ENCODE data around the gene WDR81. TPM values are rescaled to one million over a fixed set of nuclear protein-coding genes. Genes with fewer than 3 reads are reported as not detected.
A peak's percentile ranks its signal among the peaks of the same experiment; 100 is the strongest.

The WDR81 gene
- total RNA-seq, 4 donors from 2014 or later = 12.5 to 33.8 (median 21.1) TPM

DNA sequence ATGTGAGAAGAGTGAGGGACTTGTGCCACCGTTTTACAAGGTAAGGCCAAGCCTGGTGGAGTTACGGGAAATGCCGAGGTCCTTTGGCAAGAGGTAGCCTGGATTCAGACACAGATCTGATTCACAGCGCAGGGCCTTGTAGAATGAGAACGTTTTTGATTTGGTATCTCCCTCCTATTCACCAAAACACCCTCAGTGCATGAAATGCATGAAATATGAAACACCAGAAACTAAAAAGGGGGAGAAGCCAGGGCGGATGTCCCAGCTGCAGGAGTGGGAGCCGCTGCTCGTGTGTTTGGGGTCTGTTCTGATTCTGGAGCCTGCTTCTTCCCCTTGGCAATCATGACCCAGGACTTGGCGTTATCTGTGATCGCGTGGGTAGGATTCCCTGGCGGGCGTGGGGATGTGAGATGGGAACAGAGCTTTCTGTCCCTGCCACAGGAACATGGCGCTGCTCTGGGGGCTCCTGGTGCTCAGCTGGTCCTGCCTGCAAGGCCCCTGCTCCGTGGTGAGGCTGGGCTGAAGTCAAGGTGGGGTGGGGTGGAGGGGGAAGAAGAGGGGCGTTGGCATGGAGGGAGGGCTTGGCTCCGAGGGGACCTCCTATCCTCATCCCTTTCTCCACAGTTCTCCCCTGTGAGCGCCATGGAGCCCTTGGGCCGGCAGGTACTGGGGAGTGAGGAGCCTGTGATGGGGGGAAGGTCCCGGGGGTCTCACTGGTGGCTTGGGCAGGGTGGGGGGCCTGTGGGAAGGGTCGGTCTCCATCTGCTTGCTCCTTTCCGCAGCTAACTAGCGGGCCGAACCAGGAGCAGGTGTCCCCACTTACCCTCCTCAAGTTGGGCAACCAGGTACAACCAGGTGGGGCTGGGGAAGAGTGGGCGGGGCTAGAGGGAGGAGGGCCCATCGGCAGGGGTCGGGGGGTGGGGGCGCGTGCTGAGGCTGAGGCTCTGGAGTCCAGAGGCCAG is 20.3 kb downstream of the WDR81 start:
- intact Hi-C loops (cut with DNase I) = no loop called here
- H3K4me1 ChIP-seq = peaks cover 11 to 51% (median 11%) of the 10 kb centered on the region in 3 donors
- DNase-seq = no peak
- no peaks in the 10 kb centered on the region for H3K27me3 ChIP-seq
- H3K36me3 ChIP-seq = no peaks in the 10 kb centered on the region
- no peak for TF ChIP-seq POLR2A (IDR thresholded peaks at IDR 0.05)
- TF ChIP-seq, protein P1, sequence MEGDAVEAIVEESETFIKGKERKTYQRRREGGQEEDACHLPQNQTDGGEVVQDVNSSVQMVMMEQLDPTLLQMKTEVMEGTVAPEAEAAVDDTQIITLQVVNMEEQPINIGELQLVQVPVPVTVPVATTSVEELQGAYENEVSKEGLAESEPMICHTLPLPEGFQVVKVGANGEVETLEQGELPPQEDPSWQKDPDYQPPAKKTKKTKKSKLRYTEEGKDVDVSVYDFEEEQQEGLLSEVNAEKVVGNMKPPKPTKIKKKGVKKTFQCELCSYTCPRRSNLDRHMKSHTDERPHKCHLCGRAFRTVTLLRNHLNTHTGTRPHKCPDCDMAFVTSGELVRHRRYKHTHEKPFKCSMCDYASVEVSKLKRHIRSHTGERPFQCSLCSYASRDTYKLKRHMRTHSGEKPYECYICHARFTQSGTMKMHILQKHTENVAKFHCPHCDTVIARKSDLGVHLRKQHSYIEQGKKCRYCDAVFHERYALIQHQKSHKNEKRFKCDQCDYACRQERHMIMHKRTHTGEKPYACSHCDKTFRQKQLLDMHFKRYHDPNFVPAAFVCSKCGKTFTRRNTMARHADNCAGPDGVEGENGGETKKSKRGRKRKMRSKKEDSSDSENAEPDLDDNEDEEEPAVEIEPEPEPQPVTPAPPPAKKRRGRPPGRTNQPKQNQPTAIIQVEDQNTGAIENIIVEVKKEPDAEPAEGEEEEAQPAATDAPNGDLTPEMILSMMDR (IDR thresholded peaks at IDR 0.05) = no peak
- peak overlapping the region in 2 of 4 donors; percentile 21 to 29 for H3K27ac ChIP-seq
- no peak overlapping the region for H3K4me3 ChIP-seq
- 64 to 84% methylated on average over 14 of the region's 29 CpGs for WGBS, 2 donors
- no peaks in the 10 kb centered on the region for H3K9me3 ChIP-seq

DNA sequence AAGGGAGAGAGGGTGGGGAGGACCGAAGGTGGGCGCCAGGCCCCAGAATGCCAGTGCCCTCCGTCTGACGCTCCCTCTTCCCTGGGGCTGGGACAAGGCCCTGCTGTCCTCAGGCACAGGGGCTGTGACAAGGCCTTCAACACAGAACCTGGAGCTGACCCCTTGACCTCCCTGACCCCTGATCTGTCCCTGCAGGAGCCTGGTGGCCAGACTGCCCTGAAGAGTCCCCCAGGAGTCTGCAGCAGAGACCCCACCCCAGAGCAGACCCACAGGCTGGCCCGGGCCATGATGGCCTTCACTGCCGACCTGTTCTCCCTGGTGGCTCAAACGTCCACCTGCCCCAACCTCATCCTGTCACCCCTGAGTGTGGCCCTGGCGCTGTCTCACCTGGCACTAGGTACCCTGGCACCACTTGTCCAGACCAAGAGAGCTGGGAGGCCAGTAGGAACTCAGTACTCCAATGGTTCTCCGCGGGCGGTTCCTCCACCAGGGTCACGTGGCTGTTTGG is 21.1 kb downstream of the WDR81 start:
- Histone ChIP-seq H3K4me1 (peaks cover 11 to 59% (median 14%) of the 10 kb centered on the region in 3 donors), H3K27ac (no peak overlapping the region), H3K9me3 (no peaks in the 10 kb centered on the region), H3K36me3 (no peaks in the 10 kb centered on the region), H3K4me3 (no peak overlapping the region), H3K27me3 (no peaks in the 10 kb centered on the region)
- no peak for TF ChIP-seq POLR2A (IDR thresholded peaks at IDR 0.05)
- TF ChIP-seq, protein P1 (IDR thresholded peaks at IDR 0.05) = no peak
- WGBS, 2 donors = 88 to 100% methylated on average over 2 to 8 of the region's 12 CpGs
- intact Hi-C loops (cut with DNase I) = no loop called here
- no peak for DNase-seq

DNA sequence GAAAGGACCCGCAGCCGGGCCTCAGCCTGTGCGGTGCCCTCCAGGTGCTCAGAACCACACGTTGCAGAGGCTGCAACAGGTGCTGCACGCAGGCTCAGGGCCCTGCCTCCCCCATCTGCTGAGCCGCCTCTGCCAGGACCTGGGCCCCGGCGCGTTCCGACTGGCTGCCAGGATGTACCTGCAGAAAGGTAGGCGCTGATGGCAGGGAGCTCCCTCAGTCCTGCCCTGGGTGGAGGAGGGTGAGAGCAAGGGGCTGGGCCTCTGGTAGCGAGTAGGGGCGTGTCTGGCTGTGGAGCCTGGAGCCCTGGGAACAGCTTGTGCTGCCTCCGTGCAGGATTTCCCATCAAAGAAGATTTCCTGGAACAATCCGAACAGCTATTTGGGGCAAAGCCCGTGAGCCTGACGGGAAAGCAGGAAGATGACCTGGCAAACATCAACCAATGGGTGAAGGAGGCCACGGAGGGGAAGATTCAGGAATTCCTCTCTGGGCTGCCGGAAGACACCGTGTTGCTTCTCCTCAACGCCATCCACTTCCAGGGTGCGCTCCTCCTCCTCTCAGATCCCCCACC is 22.6 kb downstream of the WDR81 start:
- intact Hi-C loops (cut with DNase I) = no loop called here
- H3K4me1 ChIP-seq = peaks cover 11 to 73% (median 25%) of the 10 kb centered on the region in 3 donors

DNA sequence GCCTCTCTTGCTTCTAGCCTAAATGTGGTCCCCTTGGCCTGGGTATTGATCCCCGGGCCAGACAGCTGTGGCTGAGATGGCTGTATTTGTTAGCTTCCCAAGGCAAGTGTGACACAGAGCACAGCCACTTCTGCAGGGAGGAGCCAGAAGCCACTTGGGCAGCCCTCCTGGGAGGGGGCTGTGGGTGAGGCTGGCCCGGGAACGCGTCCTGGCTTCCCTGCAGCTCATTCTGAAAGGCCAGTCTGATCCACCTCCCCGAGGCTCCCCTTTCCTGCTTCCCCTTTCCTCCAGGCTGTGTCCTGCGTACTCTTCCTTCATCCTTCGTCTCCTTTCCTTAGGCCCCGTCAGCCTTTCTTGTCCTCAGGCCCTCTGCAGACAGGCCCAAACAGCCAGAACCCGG is 26.1 kb downstream of the WDR81 start:
- Histone ChIP-seq H3K27ac (peak overlapping the region; percentile 35 to 85 (median 69)), H3K4me1 (peaks cover 26 to 93% (median 51%) of the 10 kb centered on the region in 3 donors), H3K4me3 (no peak overlapping the region), H3K9me3 (no peaks in the 10 kb centered on the region), H3K27me3 (no peaks in the 10 kb centered on the region), H3K36me3 (no peaks in the 10 kb centered on the region)
- DNase-seq = no peak
- WGBS, 2 donors = 44 to 60% methylated on average over 8 of the region's 9 CpGs
- intact Hi-C loops (cut with DNase I) = no loop called here
- TF ChIP-seq POLR2A (IDR thresholded peaks at IDR 0.05) = no peak
- TF ChIP-seq, protein P1 (IDR thresholded peaks at IDR 0.05) = no peak

More for the DNA sequence above, 22.6 kb downstream of the WDR81 start:
- DNase-seq = no peak
- peak overlapping the region; percentile 71 to 87 (median 80) for H3K27ac ChIP-seq
- peak overlapping the region in 3 of 4 donors; percentile 3 to 17 (median 6) for H3K4me3 ChIP-seq
- peak in 1 of 4 donors; percentile 10 for TF ChIP-seq POLR2A (IDR thresholded peaks at IDR 0.05)
- TF ChIP-seq, protein P1 (IDR thresholded peaks at IDR 0.05) = peak in 1 of 6 experiments; percentile 33
- H3K27me3 ChIP-seq = no peaks in the 10 kb centered on the region
- H3K36me3 ChIP-seq = no peaks in the 10 kb centered on the region
- no peaks in the 10 kb centered on the region for H3K9me3 ChIP-seq
- 47 to 59% methylated on average over 6 to 11 of the region's 22 CpGs for WGBS, 2 donors

All from esophagus squamous epithelium (tissue), 5 donors.